Measurements from ENCODE around the gene SYNGR1.

SYNGR1 gene

DNA sequence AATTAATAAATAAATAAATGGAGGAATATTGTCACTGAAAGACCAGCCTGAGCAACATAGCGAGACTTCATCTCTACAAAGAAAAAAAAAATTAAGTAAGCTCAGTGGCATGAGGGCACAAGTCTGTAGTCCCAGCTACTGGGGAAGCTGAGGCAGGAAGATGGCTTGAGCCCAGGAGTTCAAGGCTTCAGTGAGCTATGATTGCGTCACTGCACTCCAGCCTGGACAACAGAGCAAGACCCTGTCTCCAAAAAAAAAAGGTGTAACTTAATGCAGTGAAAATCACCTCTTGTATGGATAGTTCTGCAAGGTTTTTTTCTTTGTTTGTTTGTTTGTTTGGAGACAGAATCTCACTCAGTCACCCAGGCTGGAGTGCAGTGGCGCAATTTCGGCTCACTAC lies 4.6 kb upstream of the SYNGR1 start:
- TF ChIP-seq CEBPB (IDR thresholded peaks at IDR 0.05) = peak; percentile 37; the same call in 1 of the 2 replicates
- TF ChIP-seq TAF1 (IDR thresholded peaks at IDR 0.05; ENCODE audit: low read depth) = no peak
- TF ChIP-seq, protein P1, sequence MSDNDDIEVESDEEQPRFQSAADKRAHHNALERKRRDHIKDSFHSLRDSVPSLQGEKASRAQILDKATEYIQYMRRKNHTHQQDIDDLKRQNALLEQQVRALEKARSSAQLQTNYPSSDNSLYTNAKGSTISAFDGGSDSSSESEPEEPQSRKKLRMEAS (IDR thresholded peaks at IDR 0.05) = no peak
- no peak for TF ChIP-seq ZBTB7A (IDR thresholded peaks at IDR 0.05; ENCODE audit: low read depth)

DNA sequence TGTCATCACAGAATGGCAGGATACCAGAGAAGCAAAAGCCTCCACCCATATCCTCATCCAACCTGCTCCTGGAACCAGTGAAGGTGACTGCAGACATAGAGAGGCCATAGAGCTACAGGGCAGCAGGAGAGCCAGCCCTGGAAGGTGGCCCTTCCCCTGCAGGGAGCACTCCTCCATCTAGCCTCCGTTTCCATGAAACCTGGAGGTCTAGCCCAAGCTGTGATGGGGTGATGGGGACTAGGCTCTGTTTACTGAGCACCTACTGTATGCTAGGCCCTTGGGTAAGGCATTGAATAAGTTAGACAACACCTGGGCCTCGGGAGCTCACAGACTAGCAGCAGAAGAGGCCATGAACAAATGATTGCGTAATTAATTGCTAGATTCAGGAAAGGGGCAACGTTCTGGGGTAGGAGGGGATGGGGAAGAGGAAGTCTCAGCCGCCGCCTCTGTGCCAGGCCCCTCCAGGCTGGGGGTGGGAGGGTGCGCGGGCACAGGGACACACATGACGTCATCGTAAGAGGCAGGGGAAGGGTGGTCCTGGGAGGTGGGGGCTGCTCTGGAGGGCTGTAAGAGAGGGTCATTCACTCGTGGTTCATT lies 784 bp upstream of the SYNGR1 start:
- TF ChIP-seq CEBPB (IDR thresholded peaks at IDR 0.05) = peak; percentile 89
- TF ChIP-seq, protein P1 (IDR thresholded peaks at IDR 0.05) = no peak
- TF ChIP-seq NFIC (IDR thresholded peaks at IDR 0.05) = no peak
- TF ChIP-seq ZBTB7A (IDR thresholded peaks at IDR 0.05; ENCODE audit: low read depth) = no peak
- no peak for TF ChIP-seq TAF1 (IDR thresholded peaks at IDR 0.05; ENCODE audit: low read depth)
- TF ChIP-seq, protein P2, sequence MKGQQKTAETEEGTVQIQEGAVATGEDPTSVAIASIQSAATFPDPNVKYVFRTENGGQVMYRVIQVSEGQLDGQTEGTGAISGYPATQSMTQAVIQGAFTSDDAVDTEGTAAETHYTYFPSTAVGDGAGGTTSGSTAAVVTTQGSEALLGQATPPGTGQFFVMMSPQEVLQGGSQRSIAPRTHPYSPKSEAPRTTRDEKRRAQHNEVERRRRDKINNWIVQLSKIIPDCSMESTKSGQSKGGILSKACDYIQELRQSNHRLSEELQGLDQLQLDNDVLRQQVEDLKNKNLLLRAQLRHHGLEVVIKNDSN (IDR thresholded peaks at IDR 0.05) = no peak
- TF ChIP-seq YY1 (IDR thresholded peaks at IDR 0.05; ENCODE audit: low read depth) = no peak
- no peak for TF ChIP-seq EGR1 (IDR thresholded peaks at IDR 0.05)
- no peak for TF ChIP-seq EP300 (IDR thresholded peaks at IDR 0.05; ENCODE audit: borderline replicate concordance)

DNA sequence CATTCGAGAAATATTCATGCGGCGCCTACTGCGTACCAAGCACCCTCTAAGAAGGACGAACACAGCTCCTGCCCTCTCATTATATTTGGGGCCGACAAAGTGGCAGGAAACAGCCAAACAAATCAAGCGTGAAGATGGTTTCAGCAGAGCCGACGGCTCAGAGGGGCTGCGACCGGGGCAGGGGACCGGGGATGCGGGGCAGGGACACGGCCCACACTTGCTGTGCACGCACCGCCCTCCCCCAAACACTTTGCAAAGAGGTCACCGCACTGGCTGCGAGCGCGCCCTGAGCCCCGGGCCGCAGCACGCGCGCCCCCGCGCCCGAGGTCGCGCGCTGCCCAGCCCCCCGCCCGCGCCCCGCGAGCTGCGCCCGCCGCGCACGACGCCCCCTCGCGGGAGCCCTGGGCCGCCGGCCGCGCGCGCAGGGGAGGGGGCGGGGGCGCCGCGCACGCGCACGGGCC lies 255 bp upstream of the SYNGR1 start:
- TF ChIP-seq ZBTB7A (IDR thresholded peaks at IDR 0.05; ENCODE audit: low read depth) (no peak), NFIC (IDR thresholded peaks at IDR 0.05) (no peak), CREB1 (IDR thresholded peaks at IDR 0.05; ENCODE audit: low read depth) (no peak), TCF12 (IDR thresholded peaks at IDR 0.05; ENCODE audit: low read depth) (no peak)
- TF ChIP-seq, protein P1 (IDR thresholded peaks at IDR 0.05) = peak; percentile 29; the same call in 1 of the 2 replicates
- TF ChIP-seq, protein P3, sequence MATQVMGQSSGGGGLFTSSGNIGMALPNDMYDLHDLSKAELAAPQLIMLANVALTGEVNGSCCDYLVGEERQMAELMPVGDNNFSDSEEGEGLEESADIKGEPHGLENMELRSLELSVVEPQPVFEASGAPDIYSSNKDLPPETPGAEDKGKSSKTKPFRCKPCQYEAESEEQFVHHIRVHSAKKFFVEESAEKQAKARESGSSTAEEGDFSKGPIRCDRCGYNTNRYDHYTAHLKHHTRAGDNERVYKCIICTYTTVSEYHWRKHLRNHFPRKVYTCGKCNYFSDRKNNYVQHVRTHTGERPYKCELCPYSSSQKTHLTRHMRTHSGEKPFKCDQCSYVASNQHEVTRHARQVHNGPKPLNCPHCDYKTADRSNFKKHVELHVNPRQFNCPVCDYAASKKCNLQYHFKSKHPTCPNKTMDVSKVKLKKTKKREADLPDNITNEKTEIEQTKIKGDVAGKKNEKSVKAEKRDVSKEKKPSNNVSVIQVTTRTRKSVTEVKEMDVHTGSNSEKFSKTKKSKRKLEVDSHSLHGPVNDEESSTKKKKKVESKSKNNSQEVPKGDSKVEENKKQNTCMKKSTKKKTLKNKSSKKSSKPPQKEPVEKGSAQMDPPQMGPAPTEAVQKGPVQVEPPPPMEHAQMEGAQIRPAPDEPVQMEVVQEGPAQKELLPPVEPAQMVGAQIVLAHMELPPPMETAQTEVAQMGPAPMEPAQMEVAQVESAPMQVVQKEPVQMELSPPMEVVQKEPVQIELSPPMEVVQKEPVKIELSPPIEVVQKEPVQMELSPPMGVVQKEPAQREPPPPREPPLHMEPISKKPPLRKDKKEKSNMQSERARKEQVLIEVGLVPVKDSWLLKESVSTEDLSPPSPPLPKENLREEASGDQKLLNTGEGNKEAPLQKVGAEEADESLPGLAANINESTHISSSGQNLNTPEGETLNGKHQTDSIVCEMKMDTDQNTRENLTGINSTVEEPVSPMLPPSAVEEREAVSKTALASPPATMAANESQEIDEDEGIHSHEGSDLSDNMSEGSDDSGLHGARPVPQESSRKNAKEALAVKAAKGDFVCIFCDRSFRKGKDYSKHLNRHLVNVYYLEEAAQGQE (IDR thresholded peaks at IDR 0.05; ENCODE audit: low read depth) = no peak

DNA sequence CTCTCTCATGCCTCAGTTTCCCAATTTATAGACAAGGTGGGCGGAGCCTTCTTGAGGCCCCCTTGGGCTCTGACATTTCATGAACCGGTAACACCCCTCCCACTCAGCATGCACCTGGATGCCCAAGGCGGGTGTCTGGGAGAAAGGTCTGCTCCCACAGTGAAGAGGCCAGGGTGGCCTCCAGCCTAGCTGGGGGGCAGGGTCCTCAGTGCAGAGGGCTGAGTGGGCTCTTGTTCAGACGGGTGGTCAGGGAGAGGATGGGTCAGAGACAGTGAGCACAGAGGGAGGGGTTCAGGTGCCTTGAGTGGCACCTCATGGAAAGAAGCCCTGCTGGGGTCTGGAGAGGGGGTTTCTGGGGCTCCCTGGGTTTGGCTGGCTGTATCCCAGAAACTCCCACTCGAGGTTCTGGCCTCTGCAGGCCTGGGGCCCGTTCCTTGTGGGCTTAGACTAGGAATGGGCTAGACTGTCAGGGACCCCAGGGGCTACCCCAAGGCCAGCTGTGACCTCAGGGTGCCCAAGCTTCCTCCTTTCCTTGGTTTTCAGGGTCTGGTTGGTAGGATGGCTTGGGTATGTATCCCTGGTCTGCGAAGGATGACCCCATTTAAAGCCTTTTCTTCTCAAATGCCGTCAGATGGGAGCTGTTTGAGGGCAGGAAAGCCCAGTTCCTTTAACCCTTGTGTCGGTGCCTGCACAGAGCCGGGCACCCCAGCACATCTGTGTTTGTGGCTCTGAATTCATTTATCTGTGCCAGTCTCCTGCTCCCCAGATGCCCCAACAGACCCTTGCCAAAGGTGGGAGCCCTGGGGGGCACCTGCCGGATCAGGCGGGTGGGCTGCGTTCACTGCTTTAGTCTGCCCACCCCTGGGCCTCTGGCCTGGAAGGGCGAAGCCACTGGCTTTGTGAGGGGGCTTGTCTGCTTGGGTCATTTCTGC lies 1.2 kb downstream of the SYNGR1 start:
- TF ChIP-seq, protein P3 (IDR thresholded peaks at IDR 0.05; ENCODE audit: low read depth) = no peak
- TF ChIP-seq YY1 (IDR thresholded peaks at IDR 0.05; ENCODE audit: low read depth) (no peak), FOXM1 (IDR thresholded peaks at IDR 0.05; ENCODE audit: borderline replicate concordance, low read depth) (no peak), TEAD4 (IDR thresholded peaks at IDR 0.05) (no peak), EGR1 (IDR thresholded peaks at IDR 0.05) (no peak), EP300 (IDR thresholded peaks at IDR 0.05; ENCODE audit: borderline replicate concordance) (no peak), CEBPB (IDR thresholded peaks at IDR 0.05) (no peak), NFIC (IDR thresholded peaks at IDR 0.05) (no peak; the same call in 1 of the 2 replicates), TCF12 (IDR thresholded peaks at IDR 0.05; ENCODE audit: low read depth) (no peak), TAF1 (IDR thresholded peaks at IDR 0.05; ENCODE audit: low read depth) (no peak), ZBTB7A (IDR thresholded peaks at IDR 0.05; ENCODE audit: low read depth) (no peak), CREB1 (IDR thresholded peaks at IDR 0.05; ENCODE audit: low read depth) (no peak), RAD21 (IDR thresholded peaks at IDR 0.05; ENCODE audit: low read depth) (no peak)
- TF ChIP-seq, protein P1 (IDR thresholded peaks at IDR 0.05) = no peak
- TF ChIP-seq, protein P2 (IDR thresholded peaks at IDR 0.05) = no peak

DNA sequence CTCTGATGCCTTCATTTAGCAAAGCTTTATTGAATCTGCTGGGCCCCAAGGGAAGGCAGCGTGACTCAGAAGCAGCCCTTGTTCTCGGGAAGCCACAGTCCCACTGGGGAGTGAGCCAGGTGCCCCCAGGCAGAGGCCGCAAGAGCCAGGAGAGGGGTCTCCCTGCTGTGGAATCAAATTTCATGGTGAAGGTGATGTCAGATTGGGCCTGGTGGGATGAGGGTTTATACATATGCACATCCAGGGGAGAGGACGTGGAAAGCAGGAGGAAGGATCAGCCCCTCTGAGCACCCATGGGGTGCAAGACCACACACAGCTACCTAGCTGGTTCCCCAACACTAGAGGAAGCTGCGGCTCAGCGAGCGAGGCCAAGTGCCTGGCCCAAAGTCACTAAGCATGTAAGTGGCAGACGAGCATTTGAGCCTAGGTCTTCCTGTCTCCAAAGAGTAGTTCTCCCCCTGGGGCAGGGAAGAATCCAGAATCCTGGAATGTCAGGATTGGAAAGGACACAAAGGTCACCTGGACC lies 2.0 kb downstream of the SYNGR1 start:
- TF ChIP-seq TCF12 (IDR thresholded peaks at IDR 0.05; ENCODE audit: low read depth) (no peak), ZBTB7A (IDR thresholded peaks at IDR 0.05; ENCODE audit: low read depth) (0 out of 2 replicates have a peak, but pooled peaks have one; percentile 28)
